ENCODE results near the gene GRAMD2A. TPM values are rescaled to one million over a fixed set of nuclear protein-coding genes. Genes with fewer than 3 reads are reported as not detected.

Gene GRAMD2A
- total RNA-seq, 3 donors from 2014 or later (not counting 1 experiment from before 2014, with no cell fraction given), result not detected

DNA sequence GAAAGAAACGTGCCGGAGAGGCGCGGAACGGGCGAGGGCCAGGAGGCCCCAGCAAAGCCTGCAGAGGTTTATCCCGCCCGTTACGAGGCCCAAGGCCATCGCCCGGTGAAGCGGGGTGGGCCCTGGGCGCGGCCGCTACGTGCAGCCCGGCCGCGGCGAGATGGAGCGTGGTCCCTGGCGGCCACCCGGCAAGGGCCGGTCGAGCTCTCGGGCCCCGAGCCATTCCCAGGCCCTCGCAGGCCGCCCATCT, 32.3 kb upstream of the GRAMD2A start:
- Mint-ChIP-seq H3K27ac (peak overlapping the region; percentile 90 to 94), H3K36me3 (no peaks in the 10 kb centered on the region), H3K4me1 (peaks cover 39 to 59% of the 10 kb centered on the region in 2 donors), H3K4me3 (peak overlapping the region; percentile 98), H3K9me3 (no peaks in the 10 kb centered on the region), H3K27me3 (ENCODE audit: low read depth in 2 of 2) (no peaks in the 10 kb centered on the region)
- Histone ChIP-seq H3K4me1 (ENCODE audit: control insufficient read depth, insufficient read depth, low read length) (peaks cover 49% of the 10 kb centered on the region), H3K27ac (ENCODE audit: low read length) (peak overlapping the region; percentile 76), H3K36me3 (ENCODE audit: control insufficient read depth, insufficient read depth, low read length) (no peaks in the 10 kb centered on the region), H3K27me3 (ENCODE audit: control insufficient read depth, insufficient read depth, low read length) (no peaks in the 10 kb centered on the region), H3K4me3 (ENCODE audit: low read length) (peak overlapping the region; percentile 92), H3K9me3 (ENCODE audit: control insufficient read depth, insufficient read depth, low read length) (no peaks in the 10 kb centered on the region)
- intact Hi-C loops (cut with micrococcal nuclease), result loop anchor here (2.0 to 10.0 kb wide), 5 partner anchors 43 to 555 kb away; partner anchors contain the start of genes ADPGK, ARIH1, BBS4 and HEXA
- no peak for TF ChIP-seq CTCF (IDR thresholded peaks at IDR 0.05)
- WGBS (ENCODE audit: insufficient coverage), result under 1% methylated on average over 29 of the region's 29 CpGs
- DNase-seq (peak in 1 of 2 donors; percentile 44), ATAC-seq (peak in 1 of 3 donors; percentile 0)

GRCh38 chr15:72229076-72229946, 31.7 kb upstream of the GRAMD2A start:
- H3K9me3 ChIP-seq (ENCODE audit: control insufficient read depth, insufficient read depth, low read length), result no peaks in the 10 kb centered on the region
- H3K4me3 ChIP-seq (ENCODE audit: low read length), result peak overlapping the region; percentile 92
- H3K36me3 Mint-ChIP-seq, result no peaks in the 10 kb centered on the region
- peak; percentile 20 to 81 for DNase-seq
- H3K27ac ChIP-seq (ENCODE audit: low read length), result peak overlapping the region; percentile 76
- 22% methylated on average over 21 of the region's 25 CpGs for WGBS (ENCODE audit: insufficient coverage)
- peaks cover 39 to 59% of the 10 kb centered on the region in 2 donors for H3K4me1 Mint-ChIP-seq
- H3K27me3 ChIP-seq (ENCODE audit: control insufficient read depth, insufficient read depth, low read length), result no peaks in the 10 kb centered on the region
- H3K27ac Mint-ChIP-seq, result peak overlapping the region; percentile 90 to 94
- H3K4me1 ChIP-seq (ENCODE audit: control insufficient read depth, insufficient read depth, low read length), result peaks cover 53% of the 10 kb centered on the region
- no peak for ATAC-seq
- H3K9me3 Mint-ChIP-seq, result no peaks in the 10 kb centered on the region
- H3K4me3 Mint-ChIP-seq, result peak overlapping the region; percentile 98
- no peak for TF ChIP-seq CTCF (IDR thresholded peaks at IDR 0.05)
- intact Hi-C loops (cut with micrococcal nuclease), result loop anchor here (2.0 to 10.0 kb wide), 4 partner anchors 43 to 555 kb away; partner anchors contain the start of genes ADPGK, BBS4, HEXA and HIGD2B
- no peaks in the 10 kb centered on the region for H3K36me3 ChIP-seq (ENCODE audit: control insufficient read depth, insufficient read depth, low read length)
- H3K27me3 Mint-ChIP-seq (ENCODE audit: low read depth in 2 of 2), result no peaks in the 10 kb centered on the region

DNA sequence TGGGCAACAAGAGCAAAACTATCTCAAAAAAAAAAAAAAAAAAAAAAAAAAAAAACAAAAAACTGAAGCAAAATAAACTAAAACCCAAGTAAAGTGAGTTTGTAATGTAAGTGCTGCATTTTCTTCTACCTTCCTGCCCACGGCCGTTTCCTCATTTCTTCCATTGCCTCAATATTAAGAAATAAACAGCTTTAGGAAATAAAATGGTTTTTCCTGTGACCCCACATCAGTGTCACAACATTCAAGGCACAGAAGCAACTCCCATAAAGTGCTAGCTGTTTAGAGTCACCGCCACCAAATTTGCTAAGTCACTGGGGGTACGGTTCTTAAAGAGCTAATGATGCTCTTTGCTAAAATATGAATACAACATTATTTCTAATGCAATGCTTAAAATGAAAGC, 30.1 kb upstream of the GRAMD2A start:
- no peaks in the 10 kb centered on the region for H3K36me3 ChIP-seq (ENCODE audit: control insufficient read depth, insufficient read depth, low read length)
- intact Hi-C loops (cut with micrococcal nuclease), result loop anchor here (1.0 to 10.0 kb wide), 5 partner anchors 28 to 557 kb away; partner anchors contain the start of genes ADPGK, BBS4, HEXA and HIGD2B
- peaks cover 53% of the 10 kb centered on the region for H3K4me1 ChIP-seq (ENCODE audit: control insufficient read depth, insufficient read depth, low read length)
- 55% methylated on average over 1 of the region's 4 CpGs for WGBS (ENCODE audit: insufficient coverage)
- no peaks in the 10 kb centered on the region for H3K27me3 Mint-ChIP-seq (ENCODE audit: low read depth in 2 of 2)
- no peaks in the 10 kb centered on the region for H3K9me3 Mint-ChIP-seq
- peak overlapping the region; percentile 90 to 94 for H3K27ac Mint-ChIP-seq
- ATAC-seq (no peak), DNase-seq (peak in 1 of 2 donors; percentile 42)
- H3K27ac ChIP-seq (ENCODE audit: low read length), result peak overlapping the region; percentile 76
- peak overlapping the region; percentile 60 for H3K4me3 Mint-ChIP-seq
- no peak overlapping the region for H3K4me3 ChIP-seq (ENCODE audit: low read length)
- no peaks in the 10 kb centered on the region for H3K9me3 ChIP-seq (ENCODE audit: control insufficient read depth, insufficient read depth, low read length)
- no peaks in the 10 kb centered on the region for H3K36me3 Mint-ChIP-seq
- H3K27me3 ChIP-seq (ENCODE audit: control insufficient read depth, insufficient read depth, low read length), result no peaks in the 10 kb centered on the region
- TF ChIP-seq CTCF (IDR thresholded peaks at IDR 0.05), result no peak
- H3K4me1 Mint-ChIP-seq, result peaks cover 39 to 67% of the 10 kb centered on the region in 2 donors
